ENCODE results near the gene MYOC. TPM values are rescaled to one million over a fixed set of nuclear protein-coding genes. Genes with fewer than 3 reads are reported as not detected.
A peak's percentile ranks its signal among the peaks of the same experiment; 100 is the strongest.

The MYOC gene
- total and polyA plus RNA-seq, 2 donors (not counting 3 experiments of a cell fraction or from before 2014, with no cell fraction given), result not detected

DNA sequence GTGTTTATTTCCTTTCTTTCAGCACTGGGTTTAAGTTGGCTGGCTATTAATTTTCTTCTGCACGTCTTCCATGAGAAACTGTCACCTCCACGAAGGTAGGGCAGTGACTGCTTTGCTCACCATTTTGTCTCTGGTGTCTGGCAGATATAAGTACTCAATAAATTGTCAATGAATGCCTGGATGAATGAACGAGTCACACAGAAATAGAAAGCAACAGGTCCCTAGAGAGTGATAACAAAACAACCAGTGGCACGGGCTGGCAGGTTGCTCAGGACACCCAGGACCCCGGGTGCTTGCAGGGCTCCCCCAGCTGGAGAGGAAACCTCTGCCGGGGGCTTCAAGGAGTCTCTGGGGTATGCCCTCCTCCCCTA lies 3.2 kb upstream of the MYOC start:
- CTCF ChIA-PET, result interaction anchor here (1.0 to 4.9 kb wide), 8 partner anchors 8 to 145 kb away, joined by 3 to 86 read pairs (median 6); no protein-coding TSS in a partner anchor
- Histone ChIP-seq H3K9me1 (replicated peaks; ENCODE audit: control insufficient read depth, extremely low read depth, insufficient read depth, low read length) (no peaks in the 10 kb centered on the region), H3K9me3 (replicated peaks; ENCODE audit: control insufficient read depth, insufficient read depth, low read length) (no peaks in the 10 kb centered on the region), H3K36me3 (ENCODE audit: control insufficient read depth in 2 of 2, extremely low read depth in 1 of 2, insufficient read depth in 2 of 2, low read length in 2 of 2) (no peaks in the 10 kb centered on the region), H2AFZ (ENCODE audit: low read depth, low read length) (peak overlapping the region; percentile 95), H3K79me2 (ENCODE audit: control insufficient read depth, insufficient read depth, low read length) (no peaks in the 10 kb centered on the region), H3K9ac (replicated peaks; ENCODE audit: extremely low read depth, insufficient read depth, low read length) (no peak overlapping the region), H3K4me2 (ENCODE audit: insufficient read depth, low read length) (peak overlapping the region; percentile 63), H3K27me3 (ENCODE audit: control insufficient read depth in 2 of 2, insufficient read depth in 2 of 2, low read length in 2 of 2) (peaks cover 0 to 6% of the 10 kb centered on the region in 2 experiments), H3K27ac (ENCODE audit: insufficient read depth, low read depth, low read length) (no peak overlapping the region), H4K20me1 (replicated peaks; ENCODE audit: control insufficient read depth, extremely low read depth, insufficient read depth, low read length) (no peaks in the 10 kb centered on the region), H3K4me3 (replicated peaks in 1 of 3; ENCODE audit: insufficient read depth in 1 of 3, low read depth in 1 of 3, low read length in 3 of 3) (peak overlapping the region in 1 of 3 experiments; percentile 11), H3K4me1 (ENCODE audit: control insufficient read depth, extremely low read depth, insufficient read depth, low read length) (peaks cover 17% of the 10 kb centered on the region)
- TF ChIP-seq JUN (IDR thresholded peaks at IDR 0.05; ENCODE audit: borderline replicate concordance, insufficient read depth, insufficient read length, low read depth) (no peak), POLR2A (IDR thresholded peaks at IDR 0.05; ENCODE audit: low read depth, low read length) (no peak), EZH2 (IDR thresholded peaks at IDR 0.05; ENCODE audit: borderline replicate concordance, low read depth, low read length, severe bottlenecking) (no peak), MYC (IDR thresholded peaks at IDR 0.05; ENCODE audit: low read depth, low read length) (no peak), FOS (IDR thresholded peaks at IDR 0.05; ENCODE audit: borderline replicate concordance, insufficient read depth, low read length) (no peak), POLR2AphosphoS5 (IDR thresholded peaks at IDR 0.05; ENCODE audit: insufficient read depth, low read depth, low read length) (no peak), GATA2 (IDR thresholded peaks at IDR 0.05; ENCODE audit: insufficient read depth, insufficient read length, low read depth, low read length) (no peak)
- TF ChIP-seq, protein P1, sequence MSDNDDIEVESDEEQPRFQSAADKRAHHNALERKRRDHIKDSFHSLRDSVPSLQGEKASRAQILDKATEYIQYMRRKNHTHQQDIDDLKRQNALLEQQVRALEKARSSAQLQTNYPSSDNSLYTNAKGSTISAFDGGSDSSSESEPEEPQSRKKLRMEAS (IDR thresholded peaks at IDR 0.05; ENCODE audit: insufficient read depth, insufficient read length), result no peak
- TF ChIP-seq, protein P2, sequence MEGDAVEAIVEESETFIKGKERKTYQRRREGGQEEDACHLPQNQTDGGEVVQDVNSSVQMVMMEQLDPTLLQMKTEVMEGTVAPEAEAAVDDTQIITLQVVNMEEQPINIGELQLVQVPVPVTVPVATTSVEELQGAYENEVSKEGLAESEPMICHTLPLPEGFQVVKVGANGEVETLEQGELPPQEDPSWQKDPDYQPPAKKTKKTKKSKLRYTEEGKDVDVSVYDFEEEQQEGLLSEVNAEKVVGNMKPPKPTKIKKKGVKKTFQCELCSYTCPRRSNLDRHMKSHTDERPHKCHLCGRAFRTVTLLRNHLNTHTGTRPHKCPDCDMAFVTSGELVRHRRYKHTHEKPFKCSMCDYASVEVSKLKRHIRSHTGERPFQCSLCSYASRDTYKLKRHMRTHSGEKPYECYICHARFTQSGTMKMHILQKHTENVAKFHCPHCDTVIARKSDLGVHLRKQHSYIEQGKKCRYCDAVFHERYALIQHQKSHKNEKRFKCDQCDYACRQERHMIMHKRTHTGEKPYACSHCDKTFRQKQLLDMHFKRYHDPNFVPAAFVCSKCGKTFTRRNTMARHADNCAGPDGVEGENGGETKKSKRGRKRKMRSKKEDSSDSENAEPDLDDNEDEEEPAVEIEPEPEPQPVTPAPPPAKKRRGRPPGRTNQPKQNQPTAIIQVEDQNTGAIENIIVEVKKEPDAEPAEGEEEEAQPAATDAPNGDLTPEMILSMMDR (IDR thresholded peaks at IDR 0.05; ENCODE audit: extremely low read depth in 1 of 2, insufficient read depth in 1 of 2, low read depth in 1 of 2, low read length in 2 of 2), result no peak
- no TSS peak for BruUV-seq (replicated peaks)
- FAIRE-seq (no peak), DNase-seq (ENCODE audit: low read depth, low spot score) (no peak)
- POLR2A ChIA-PET, result no interaction called here
- dilution Hi-C loops (cut with MboI; ENCODE audit: extremely low pct_ligation_motif_present, low sequenced_read_pairs) (no loop called here), intact Hi-C loops (cut with micrococcal nuclease) (loop anchor here (1.0 to 2.0 kb wide), 7 partner anchors 10 to 327 kb away; partner anchors contain the start of genes DNM3, METTL13 and VAMP4)
